WTC11 (cell line): ENCODE measurements around the gene GTPBP1. TPM values are rescaled to one million over a fixed set of nuclear protein-coding genes. Genes with fewer than 3 reads are reported as not detected.

Experiments
- ATAC-seq: fragments of 200-7000 bp; cut with Tn5 transposase; 2 replicates; pipeline ENCODE4 v1.10.0; 2021; ENCODE audit warnings: mild to moderate bottlenecking, moderate library complexity
- CTCF ChIA-PET: fragments of 300-600 bp; sonication (Branson Sonifier 250); formaldehyde crosslinking; loops from one replicate; lab custom pipeline; 2021; ENCODE audit warnings: antibody characterized with exemption; lab: Charles Lee
- POLR2A ChIA-PET: fragments of 350-600 bp; sonication (Branson Sonifier 250); formaldehyde crosslinking; loops from one replicate; lab custom pipeline; 2021; ENCODE audit warnings: antibody characterized with exemption; lab: Charles Lee
- DNase-seq: peaks from one replicate; pipeline ENCODE4 v3.0.0; 2021; ENCODE audit warnings: low spot score
- H3K27ac Mint-ChIP-seq: 2 replicates; pipeline ENCODE4 v1.8.0; 2021; ENCODE audit warnings: mixed read lengths
- H3K27me3 Mint-ChIP-seq: 2 replicates; pipeline ENCODE4 v1.8.0; 2021; ENCODE audit warnings: low read depth, mild to moderate bottlenecking, moderate library complexity, mixed read lengths
- H3K36me3 Mint-ChIP-seq: 2 replicates; pipeline ENCODE4 v1.8.0; 2021; ENCODE audit warnings: mixed read lengths
- H3K4me1 Mint-ChIP-seq: 2 replicates; pipeline ENCODE4 v1.8.0; 2022; ENCODE audit warnings: mixed read lengths
- H3K4me3 Mint-ChIP-seq: 2 replicates; pipeline ENCODE4 v1.8.0; 2021; ENCODE audit warnings: mild to moderate bottlenecking, moderate library complexity, mixed read lengths
- H3K9me3 Mint-ChIP-seq: 2 replicates; pipeline ENCODE4 v1.8.0; 2021; ENCODE audit warnings: mixed read lengths
- ELF4 ChIP-seq: sonication (generic); formaldehyde crosslinking; IDR thresholded peaks from 2 replicates; pipeline ENCODE4 v1.8.1; 2022; ENCODE audit warnings: low read depth, mild to moderate bottlenecking, moderate library complexity, missing genetic modification reagents
- GTF2I ChIP-seq: fragments of 250-450 bp; sonication (Bioruptor Pico); conservative IDR thresholded peaks from 2 replicates; pipeline ENCODE4 v1.4.0; 2021; ENCODE audit warnings: mild to moderate bottlenecking
- MXD4 ChIP-seq: fragments of 250-450 bp; sonication (Bioruptor Pico); IDR thresholded peaks from 2 replicates; pipeline ENCODE4 v1.8.0; 2021; ENCODE audit warnings: mild to moderate bottlenecking, moderate library complexity, borderline replicate concordance
- NR1H2 ChIP-seq: sonication (generic); formaldehyde crosslinking; IDR thresholded peaks from 2 replicates; pipeline ENCODE4 v1.9.0; 2021; ENCODE audit warnings: mild to moderate bottlenecking, moderate library complexity, missing genetic modification reagents
- NR2C2 ChIP-seq: sonication (generic); formaldehyde crosslinking; IDR thresholded peaks from 2 replicates; pipeline ENCODE4 v1.8.0; 2022; ENCODE audit warnings: mild to moderate bottlenecking, missing genetic modification reagents
- PRRX2 ChIP-seq: fragments of 250-450 bp; sonication (Bioruptor Pico); IDR thresholded peaks from 2 replicates; pipeline ENCODE4 v1.8.0; 2021; ENCODE audit warnings: mild to moderate bottlenecking
- ZNF121 ChIP-seq: sonication (generic); formaldehyde crosslinking; IDR thresholded peaks from 2 replicates; pipeline ENCODE4 v1.8.0; 2023; ENCODE audit warnings: missing genetic modification reagents
- ZNF232 ChIP-seq: sonication (generic); formaldehyde crosslinking; IDR thresholded peaks from 2 replicates; pipeline ENCODE4 v1.8.0; 2022; ENCODE audit warnings: mild to moderate bottlenecking, missing genetic modification reagents
- ZNF263 ChIP-seq: sonication (generic); formaldehyde crosslinking; IDR thresholded peaks from 2 replicates; pipeline ENCODE4 v1.8.1; 2022; ENCODE audit warnings: low read depth, mild to moderate bottlenecking, moderate library complexity, missing genetic modification reagents
- ZNF425 ChIP-seq: fragments of 250-450 bp; sonication (Bioruptor Pico); conservative IDR thresholded peaks from 2 replicates; pipeline ENCODE4 v1.9.0; 2021; ENCODE audit warnings: mild to moderate bottlenecking
- ZNF671 ChIP-seq: fragments of 250-450 bp; sonication (Bioruptor Pico); IDR thresholded peaks from 2 replicates; pipeline ENCODE4 v1.8.0; 2021; ENCODE audit warnings: mild to moderate bottlenecking
- total RNA-seq: library from RNA; stranded (reverse); gene quantifications from 3 replicates; pipeline ENCODE4 v1.2.3, GENCODE V29; 2021
- TF ChIP-seq, protein P1 (sequence below): sonication (generic); formaldehyde crosslinking; IDR thresholded peaks from 2 replicates; pipeline ENCODE4 v1.8.0; 2022; ENCODE audit warnings: mild to moderate bottlenecking, missing genetic modification reagents
- TF ChIP-seq, protein P2 (sequence below): sonication (generic); formaldehyde crosslinking; IDR thresholded peaks from 2 replicates; pipeline ENCODE4 v1.8.1; 2023; ENCODE audit warnings: mild to moderate bottlenecking, missing genetic modification reagents
- TF ChIP-seq, protein P3 (sequence below): fragments of 250-450 bp; sonication (Bioruptor Pico); IDR thresholded peaks from 2 replicates; pipeline ENCODE4 v1.9.0; 2021; ENCODE audit warnings: mild to moderate bottlenecking
- TF ChIP-seq, protein P4 (sequence below): sonication (generic); formaldehyde crosslinking; IDR thresholded peaks from 2 replicates; pipeline ENCODE4 v1.8.0; 2023; ENCODE audit warnings: missing genetic modification reagents

Gene GTPBP1
- total RNA-seq, 1 experiment from 2014 or later = 108 TPM

DNA sequence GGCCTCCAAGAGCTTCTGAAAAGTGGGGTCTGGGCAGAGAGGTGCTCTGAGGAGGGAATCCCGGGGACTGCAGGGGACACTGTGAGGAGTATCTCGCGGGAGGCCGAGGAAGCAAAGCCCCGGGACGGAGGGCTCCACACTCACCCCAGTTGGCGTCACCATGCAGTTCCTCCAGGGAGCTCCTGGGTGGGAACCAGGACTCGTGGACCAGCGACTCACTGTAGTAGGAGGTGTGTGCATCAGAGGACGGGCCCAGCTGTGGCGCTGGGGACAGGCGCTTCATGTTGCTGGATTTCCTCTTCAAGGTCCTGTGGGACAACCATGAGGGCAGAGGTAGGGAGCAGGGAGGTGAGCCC is 45.3 kb downstream of the GTPBP1 start (continued):
- TF ChIP-seq, protein P1, sequence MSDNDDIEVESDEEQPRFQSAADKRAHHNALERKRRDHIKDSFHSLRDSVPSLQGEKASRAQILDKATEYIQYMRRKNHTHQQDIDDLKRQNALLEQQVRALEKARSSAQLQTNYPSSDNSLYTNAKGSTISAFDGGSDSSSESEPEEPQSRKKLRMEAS (CRISPR knock-in tag) = no peak
- no peak for TF ChIP-seq ZNF232 (CRISPR knock-in tag)
- TF ChIP-seq ELF4 = no peak
- TF ChIP-seq, protein P2, sequence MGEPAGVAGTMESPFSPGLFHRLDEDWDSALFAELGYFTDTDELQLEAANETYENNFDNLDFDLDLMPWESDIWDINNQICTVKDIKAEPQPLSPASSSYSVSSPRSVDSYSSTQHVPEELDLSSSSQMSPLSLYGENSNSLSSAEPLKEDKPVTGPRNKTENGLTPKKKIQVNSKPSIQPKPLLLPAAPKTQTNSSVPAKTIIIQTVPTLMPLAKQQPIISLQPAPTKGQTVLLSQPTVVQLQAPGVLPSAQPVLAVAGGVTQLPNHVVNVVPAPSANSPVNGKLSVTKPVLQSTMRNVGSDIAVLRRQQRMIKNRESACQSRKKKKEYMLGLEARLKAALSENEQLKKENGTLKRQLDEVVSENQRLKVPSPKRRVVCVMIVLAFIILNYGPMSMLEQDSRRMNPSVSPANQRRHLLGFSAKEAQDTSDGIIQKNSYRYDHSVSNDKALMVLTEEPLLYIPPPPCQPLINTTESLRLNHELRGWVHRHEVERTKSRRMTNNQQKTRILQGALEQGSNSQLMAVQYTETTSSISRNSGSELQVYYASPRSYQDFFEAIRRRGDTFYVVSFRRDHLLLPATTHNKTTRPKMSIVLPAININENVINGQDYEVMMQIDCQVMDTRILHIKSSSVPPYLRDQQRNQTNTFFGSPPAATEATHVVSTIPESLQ (CRISPR knock-in tag) = no peak
- TF ChIP-seq NR2C2 (CRISPR knock-in tag) = no peak
- TF ChIP-seq GTF2I (CRISPR knock-in tag) = no peak
- no peak for TF ChIP-seq NR1H2 (CRISPR knock-in tag)
- no peak for TF ChIP-seq ZNF671

DNA sequence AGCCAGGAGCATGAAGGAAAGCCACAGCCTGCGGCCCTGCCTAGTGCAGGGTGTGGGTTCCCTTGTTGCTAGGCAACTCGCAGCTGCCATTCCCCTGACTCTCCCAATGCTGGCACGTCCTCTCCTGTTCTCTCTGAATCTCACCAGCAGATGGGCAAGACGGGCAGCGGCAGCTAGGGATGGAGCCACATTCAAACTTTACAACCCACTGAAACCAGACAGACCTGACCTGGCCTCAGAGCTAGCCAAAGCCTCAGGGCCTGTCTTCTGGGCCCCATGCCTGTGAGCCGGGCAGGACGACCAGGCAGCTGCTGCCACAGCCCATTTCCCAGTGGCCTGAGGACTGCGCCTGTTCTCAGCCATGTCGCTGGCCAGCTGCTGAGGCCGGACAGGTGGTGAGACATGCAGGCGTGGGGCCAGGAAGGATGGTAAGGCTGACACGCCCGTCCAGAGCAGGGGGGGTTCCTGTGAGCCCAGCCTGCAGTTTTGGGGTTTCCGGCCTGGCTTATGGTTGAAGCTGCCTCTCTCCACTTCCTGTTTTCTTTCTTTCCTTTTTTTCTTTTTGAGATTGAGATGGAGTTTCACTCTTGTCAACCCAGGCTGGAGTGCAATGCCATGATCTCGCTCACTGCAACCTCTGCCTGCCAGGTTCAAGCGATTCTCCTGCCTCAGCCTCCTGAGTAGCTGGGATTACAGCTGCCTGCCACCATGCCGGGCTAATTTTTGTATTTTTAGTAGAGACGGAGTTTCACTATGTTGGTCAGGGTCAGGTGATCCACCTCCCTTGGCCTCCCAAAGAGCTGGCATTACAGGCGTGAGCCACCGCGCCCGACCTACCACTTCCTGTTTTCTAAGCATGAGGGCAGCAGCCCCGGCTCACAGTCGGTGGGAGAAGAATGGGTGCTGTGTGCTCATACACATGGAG is 45.9 kb downstream of the GTPBP1 start:
- Mint-ChIP-seq H3K9me3 (no peaks in the 10 kb centered on the region), H3K27me3 (peaks cover 4% of the 10 kb centered on the region; the same call in 1 of the 2 replicates), H3K36me3 (peaks cover 6% of the 10 kb centered on the region), H3K27ac (no peak overlapping the region), H3K4me1 (peaks cover 17% of the 10 kb centered on the region), H3K4me3 (no peak overlapping the region)
- TF ChIP-seq ZNF425 (CRISPR knock-in tag) (no peak), MXD4 (CRISPR knock-in tag) (no peak), NR1H2 (CRISPR knock-in tag) (no peak), ZNF263 (CRISPR knock-in tag) (no peak), PRRX2 (CRISPR knock-in tag) (no peak), ZNF121 (CRISPR knock-in tag) (no peak)
- TF ChIP-seq, protein P3, sequence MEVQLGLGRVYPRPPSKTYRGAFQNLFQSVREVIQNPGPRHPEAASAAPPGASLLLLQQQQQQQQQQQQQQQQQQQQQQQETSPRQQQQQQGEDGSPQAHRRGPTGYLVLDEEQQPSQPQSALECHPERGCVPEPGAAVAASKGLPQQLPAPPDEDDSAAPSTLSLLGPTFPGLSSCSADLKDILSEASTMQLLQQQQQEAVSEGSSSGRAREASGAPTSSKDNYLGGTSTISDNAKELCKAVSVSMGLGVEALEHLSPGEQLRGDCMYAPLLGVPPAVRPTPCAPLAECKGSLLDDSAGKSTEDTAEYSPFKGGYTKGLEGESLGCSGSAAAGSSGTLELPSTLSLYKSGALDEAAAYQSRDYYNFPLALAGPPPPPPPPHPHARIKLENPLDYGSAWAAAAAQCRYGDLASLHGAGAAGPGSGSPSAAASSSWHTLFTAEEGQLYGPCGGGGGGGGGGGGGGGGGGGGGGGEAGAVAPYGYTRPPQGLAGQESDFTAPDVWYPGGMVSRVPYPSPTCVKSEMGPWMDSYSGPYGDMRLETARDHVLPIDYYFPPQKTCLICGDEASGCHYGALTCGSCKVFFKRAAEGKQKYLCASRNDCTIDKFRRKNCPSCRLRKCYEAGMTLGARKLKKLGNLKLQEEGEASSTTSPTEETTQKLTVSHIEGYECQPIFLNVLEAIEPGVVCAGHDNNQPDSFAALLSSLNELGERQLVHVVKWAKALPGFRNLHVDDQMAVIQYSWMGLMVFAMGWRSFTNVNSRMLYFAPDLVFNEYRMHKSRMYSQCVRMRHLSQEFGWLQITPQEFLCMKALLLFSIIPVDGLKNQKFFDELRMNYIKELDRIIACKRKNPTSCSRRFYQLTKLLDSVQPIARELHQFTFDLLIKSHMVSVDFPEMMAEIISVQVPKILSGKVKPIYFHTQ (CRISPR knock-in tag) = no peak
- TF ChIP-seq, protein P4, sequence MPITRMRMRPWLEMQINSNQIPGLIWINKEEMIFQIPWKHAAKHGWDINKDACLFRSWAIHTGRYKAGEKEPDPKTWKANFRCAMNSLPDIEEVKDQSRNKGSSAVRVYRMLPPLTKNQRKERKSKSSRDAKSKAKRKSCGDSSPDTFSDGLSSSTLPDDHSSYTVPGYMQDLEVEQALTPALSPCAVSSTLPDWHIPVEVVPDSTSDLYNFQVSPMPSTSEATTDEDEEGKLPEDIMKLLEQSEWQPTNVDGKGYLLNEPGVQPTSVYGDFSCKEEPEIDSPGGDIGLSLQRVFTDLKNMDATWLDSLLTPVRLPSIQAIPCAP (CRISPR knock-in tag) = no peak
- CTCF ChIA-PET = interaction anchor here (2.7 to 2.8 kb wide), 2 partner anchors 14 to 17 kb away, joined by 10 to 11 read pairs; no protein-coding TSS in a partner anchor
- no peak for DNase-seq
- ATAC-seq = no peak
- POLR2A ChIA-PET = interaction anchor here (1.0 kb wide), 1 partner anchor 9 kb away, joined by 4 read pairs; no protein-coding TSS in a partner anchor
